GM19328 (cell line): ENCODE data around the gene LARGE1.

Experiments
- ATAC-seq: cut with Tn5 transposase; IDR thresholded peaks from one replicate; pipeline ENCODE4 v1.9.1; 2021; ENCODE audit warnings: mild to moderate bottlenecking, moderate library complexity; ENCODE audit not compliant: unreplicated experiment

LARGE1 gene

GRCh38 chr22:33887173-33887572 lies 33.1 kb downstream of the LARGE1 start:
- no peak for ATAC-seq

GRCh38 chr22:33886696-33887095 lies 33.6 kb downstream of the LARGE1 start:
- ATAC-seq: no peak

DNA sequence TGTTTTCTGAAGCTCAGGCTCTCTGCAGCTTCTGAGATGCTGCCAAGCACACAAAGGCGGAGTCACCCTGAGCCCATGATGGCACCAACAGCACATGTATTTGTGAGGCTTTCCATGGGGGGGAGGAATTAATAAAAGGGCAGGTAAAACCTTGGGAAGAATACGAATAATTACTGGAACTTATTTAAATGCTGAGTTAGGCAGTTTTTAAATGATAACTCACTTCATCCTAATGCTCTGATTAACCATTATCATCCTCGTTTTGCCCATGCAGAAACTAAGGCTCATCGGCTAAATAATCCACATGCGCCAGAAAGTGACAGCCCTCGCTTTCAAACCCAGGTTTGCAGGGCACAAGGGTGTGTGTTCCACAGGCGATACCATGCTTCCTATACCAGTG lies 35.4 kb downstream of the LARGE1 start:
- no peak for ATAC-seq

DNA sequence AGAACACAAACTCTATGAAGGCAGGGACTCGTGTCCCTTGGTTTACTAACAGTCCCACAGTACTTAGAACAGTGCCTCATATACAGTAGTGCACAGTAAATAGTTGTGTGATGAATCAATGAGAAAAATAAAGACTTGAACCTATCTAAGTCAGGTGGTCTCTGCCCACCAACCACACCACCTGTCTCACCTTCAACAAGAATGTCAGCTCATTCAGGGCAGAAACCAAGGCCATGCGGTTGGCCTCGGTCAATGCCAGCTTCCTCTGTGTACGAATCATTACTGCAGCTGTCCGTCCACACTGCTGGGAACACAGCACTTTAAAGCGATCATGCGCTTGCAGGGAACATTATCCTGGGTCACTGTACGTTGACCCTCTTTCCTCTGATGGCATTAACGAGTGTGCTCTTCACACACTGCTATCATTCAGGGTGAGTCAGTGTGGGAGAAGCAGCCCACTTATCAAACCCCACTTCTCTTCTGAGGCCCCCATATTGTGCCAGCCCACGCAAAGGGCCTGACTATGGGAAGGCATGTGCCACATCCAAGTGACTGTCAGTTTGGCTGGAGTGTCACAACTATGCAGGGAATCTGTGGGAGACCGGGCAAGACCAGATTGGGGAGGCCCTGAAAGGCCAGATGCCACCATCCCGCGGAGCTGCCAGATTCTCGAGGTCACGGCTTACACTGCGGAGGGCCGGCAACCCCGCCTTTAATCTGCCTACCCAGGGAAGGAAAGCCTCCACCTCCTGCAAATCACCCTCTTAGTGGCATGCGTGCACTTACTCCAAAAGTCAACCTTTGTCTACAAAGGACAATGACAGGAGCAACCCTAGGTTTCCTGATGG lies 36.1 kb downstream of the LARGE1 start:
- ATAC-seq: no peak

DNA sequence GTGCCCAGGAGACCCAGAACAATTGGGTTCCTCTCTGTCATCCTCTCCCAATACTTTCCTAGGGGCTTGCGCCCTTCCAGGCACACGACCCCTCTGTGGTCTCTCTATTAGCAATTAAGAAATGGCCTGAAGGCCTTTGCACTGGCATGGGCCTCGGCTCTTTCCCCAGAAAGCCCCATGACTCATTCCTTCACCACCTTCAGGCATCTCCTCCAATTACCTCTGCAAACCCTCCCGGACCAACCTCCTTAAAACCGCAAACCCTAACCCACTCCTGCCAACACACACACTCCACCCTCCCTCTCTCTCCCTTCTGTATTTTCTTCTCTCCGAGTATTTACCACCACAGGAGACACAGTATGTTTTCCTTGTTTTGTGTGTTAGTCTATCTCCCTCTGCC lies 36.7 kb downstream of the LARGE1 start:
- no peak for ATAC-seq

- no peak for ATAC-seq
Observed at GRCh38 chr22:33882991-33883390, 37.3 kb downstream of the LARGE1 start.

DNA sequence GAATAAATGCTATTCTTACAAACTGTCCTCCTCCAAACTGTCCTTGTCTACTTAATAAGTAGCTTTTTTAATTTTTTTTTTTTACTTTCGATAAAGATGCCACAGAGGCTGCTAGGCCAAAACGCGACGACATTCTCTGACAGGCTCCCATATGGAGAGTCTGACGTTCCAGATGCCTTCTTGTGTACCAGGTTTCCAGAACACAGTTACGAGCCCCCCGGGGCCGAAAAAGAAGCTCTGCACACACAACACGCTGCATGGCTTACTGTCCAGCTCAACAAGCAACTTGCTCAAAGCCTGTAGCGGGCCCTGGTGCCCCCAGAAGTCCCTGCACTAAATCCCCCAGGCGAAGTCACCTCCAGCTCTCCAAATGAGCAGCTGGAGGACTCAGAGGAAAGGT lies 39.3 kb downstream of the LARGE1 start:
- ATAC-seq: no peak

- no peak for ATAC-seq
Observed at GRCh38 chr22:33879796-33880195, 40.5 kb downstream of the LARGE1 start.

DNA sequence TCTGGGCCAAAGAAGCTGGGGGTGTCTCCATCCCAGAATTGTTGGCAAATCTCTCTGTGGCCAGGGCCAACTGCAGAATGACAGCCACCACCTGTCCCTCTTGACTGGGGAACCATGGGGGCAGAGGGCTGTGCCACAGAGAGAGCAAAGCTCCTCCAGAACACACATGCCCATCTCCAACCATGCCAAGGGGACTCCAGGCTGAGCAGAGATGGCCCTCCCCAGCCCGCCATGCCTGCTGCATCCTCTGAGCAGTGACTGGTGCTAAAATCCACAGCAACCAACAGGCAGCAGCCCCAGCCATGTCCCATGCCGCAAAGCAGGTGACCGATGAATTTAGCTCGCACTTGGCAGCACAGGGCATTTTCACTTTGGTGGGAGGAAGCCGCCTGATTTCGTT lies 45.0 kb downstream of the LARGE1 start:
- ATAC-seq: no peak

- ATAC-seq: no peak
Observed at GRCh38 chr22:33874206-33874605, 46.1 kb downstream of the LARGE1 start.

DNA sequence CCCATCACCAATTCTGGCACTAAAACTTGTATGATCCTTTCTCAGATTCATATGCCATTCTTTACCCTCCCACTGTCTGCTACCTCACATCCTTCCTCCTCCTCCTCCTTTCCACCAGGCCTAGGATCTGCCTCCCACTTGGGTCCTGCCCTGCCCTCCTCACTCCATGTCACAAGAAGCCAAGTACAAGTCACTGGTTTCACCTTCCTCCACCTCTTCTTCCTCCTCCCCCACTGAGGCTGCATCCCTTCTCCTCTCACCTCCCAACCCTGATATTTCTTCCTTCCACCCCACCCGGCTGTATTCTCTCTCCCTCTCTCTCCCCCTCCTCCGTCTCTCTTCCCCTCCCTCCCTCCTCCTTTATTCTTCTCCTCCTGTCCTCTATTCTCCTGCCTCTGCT lies 46.6 kb downstream of the LARGE1 start:
- ATAC-seq: no peak

GRCh38 chr22:33873186-33873585 lies 47.1 kb downstream of the LARGE1 start:
- ATAC-seq: no peak

DNA sequence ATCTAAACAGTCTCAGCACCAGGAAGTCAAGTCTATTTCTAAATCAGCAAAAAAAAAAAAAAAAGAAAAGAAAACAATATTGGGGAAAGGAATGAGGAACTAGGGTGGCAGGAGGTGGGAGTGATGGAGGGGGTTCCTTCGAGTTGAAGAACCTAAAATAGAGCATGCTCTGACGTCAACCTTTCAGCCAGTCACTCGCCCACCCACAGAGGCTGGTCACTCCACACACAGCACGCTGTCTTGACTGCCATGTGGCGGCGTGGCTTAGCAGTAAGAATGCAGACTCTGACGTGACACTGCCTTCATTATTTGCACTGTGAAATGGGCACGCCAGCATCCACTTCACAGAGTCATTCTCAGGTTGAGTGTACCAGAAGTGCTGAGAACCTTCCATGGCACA lies 48.3 kb downstream of the LARGE1 start:
- ATAC-seq: no peak

GRCh38 chr22:33869946-33870345 lies 50.3 kb downstream of the LARGE1 start:
- ATAC-seq: no peak

DNA sequence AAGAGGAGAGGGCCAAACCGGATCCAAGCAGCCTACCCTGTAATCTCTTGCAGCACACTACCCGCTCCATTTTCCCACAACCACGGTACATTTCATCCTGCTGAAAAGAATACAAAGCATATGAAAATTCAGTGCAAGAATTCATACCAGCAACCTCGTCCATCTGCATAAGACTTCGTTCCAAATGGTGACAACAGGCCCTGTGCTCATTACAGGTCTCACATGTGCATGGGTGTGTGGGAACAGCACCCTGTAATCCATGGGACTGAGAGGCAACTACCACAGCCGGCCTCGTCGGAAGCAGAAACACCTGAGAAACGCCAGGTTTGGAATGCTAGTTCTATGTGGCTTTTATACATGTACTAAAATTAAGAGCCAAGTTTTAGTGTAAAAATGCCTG lies 52.3 kb downstream of the LARGE1 start:
- no peak for ATAC-seq

- no peak for ATAC-seq
Observed at GRCh38 chr22:33867118-33867866, 53.0 kb downstream of the LARGE1 start.

DNA sequence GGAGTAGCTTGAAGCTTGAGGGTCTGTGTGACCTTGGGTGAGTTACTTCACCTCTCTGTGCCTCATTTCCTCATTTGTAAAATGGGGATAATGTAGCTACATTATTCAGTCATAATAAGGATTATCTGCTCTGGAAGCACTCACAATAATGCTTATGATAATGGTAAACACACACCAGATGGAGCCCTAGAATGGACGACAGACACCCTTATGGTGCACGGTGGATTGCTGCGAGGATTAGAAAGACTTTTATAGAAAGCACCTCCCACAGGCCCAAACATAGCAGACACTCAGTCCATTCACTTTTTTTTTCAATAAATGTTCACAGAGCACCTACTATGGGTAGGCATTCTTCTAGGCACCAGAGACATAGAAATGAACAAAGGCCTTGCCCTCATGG lies 53.8 kb downstream of the LARGE1 start:
- no peak for ATAC-seq

DNA sequence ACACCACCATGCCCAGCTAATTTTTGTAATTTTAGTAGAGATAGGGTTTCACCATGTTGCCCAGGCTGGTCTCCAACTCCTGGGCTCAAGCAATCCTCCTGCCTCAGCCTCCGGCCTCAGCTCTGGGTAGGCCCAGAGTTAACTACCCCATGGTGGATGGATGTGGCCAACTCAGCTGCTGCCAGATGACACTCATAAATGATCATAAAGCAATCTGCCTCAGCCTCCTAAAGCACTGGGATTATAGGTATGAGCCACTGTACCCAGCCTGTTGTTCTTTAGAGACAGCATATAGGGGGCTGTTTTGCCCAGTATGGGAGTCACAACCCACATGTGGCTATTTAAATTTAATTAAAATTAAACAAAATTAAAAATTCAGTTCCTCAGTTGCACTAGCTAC lies 54.3 kb downstream of the LARGE1 start:
- no peak for ATAC-seq

DNA sequence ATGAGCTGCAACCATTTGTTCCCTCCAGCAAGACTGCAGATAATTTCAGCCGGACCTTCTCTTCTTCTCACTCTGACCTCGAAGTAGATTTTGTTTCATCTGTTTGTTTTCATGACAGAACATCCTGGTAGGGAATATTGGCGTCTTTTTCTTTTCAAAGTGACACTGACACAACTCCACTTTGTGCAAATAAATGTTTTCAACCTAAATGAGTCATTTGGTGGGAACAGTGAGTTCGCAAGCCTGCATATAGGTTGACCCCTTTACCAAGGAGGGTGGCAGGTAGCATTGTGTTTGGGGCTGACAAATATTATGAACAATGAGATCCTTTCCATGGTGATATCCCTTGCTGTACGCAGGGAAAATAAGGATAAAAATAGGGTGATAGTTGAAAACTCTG lies 55.0 kb downstream of the LARGE1 start:
- no peak for ATAC-seq

DNA sequence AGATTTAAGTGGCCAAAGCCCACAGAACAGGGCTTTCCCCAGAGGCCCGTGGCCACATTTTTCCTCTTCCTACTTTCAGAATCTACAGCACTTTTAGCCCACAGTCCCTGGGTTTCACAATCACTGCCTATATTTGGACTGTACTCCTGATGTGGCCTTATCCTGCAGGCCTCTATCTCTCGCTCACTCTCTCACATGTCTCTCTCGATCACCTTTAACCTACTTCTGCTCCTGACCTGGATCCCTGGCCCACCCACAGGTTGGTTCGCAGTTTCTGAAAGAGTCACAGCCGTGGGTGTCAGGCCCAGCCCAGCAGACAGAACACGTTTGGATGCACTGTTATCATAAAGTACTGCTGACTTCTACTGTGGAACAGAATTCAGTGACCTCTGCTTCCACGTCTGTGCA lies 55.5 kb downstream of the LARGE1 start:
- no peak for ATAC-seq

GRCh38 chr22:33861216-33861875 lies 58.9 kb downstream of the LARGE1 start:
- no peak for ATAC-seq

DNA sequence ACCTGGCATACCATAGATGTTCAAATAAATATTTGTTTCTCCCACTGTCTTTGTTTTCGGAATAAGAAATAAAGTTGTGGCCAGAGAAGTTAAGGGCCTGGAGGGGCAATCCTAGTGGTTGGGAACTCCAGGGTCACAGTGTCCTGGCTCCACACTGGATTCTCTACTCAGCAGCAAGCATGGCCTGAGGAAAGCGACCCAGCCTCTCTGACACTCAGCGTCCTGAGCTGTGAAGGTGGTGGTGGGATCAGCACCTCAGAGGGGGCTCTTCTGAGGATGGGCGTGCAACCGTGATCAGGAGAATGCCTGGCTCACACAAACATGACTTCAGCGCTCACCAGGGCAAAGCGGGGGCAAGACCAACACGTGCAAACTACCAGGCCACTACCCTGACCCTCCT lies 59.9 kb downstream of the LARGE1 start:
- ATAC-seq: no peak
